ENCODE measurements around the gene ACSM6. TPM values are rescaled to one million over a fixed set of nuclear protein-coding genes. Genes with fewer than 3 reads are reported as not detected.

Gene ACSM6
- total RNA-seq, 4 donors from 2014 or later, result not detected

DNA sequence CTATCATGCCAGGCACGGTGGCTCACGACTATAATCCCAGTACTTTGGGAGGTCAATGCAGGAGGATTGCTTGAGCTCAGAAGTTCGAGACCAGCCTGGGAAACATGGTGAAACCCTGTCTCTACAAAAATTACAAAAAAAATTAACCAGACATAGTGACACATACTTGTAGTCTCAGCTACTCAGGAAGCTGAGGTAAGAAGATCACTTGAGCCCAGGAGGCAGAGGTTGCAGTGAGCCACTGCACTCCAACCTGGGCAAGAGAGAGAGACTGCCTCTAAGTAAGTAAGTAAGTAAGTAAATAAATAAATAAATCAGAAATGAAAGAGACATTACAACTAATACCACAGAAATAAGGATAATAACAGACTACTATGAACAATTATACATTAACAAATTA is 60.6 kb downstream of the ACSM6 start:
- Histone ChIP-seq H3K4me3 (no peak overlapping the region), H3K27me3 (no peaks in the 10 kb centered on the region), H3K9me3 (peaks cover 0 to 5% (median 0%) of the 10 kb centered on the region in 3 donors), H3K27ac (no peak overlapping the region), H3K36me3 (peaks cover 0 to 73% (median 0%) of the 10 kb centered on the region in 3 donors), H3K4me1 (peaks cover 0 to 21% (median 0%) of the 10 kb centered on the region in 3 donors)
- intact Hi-C loops (cut with DNase I), result no loop called here
- no peak for DNase-seq
- 65 to 84% methylated on average over 3 of the region's 3 CpGs for WGBS, 2 donors
- TF ChIP-seq, protein P1, sequence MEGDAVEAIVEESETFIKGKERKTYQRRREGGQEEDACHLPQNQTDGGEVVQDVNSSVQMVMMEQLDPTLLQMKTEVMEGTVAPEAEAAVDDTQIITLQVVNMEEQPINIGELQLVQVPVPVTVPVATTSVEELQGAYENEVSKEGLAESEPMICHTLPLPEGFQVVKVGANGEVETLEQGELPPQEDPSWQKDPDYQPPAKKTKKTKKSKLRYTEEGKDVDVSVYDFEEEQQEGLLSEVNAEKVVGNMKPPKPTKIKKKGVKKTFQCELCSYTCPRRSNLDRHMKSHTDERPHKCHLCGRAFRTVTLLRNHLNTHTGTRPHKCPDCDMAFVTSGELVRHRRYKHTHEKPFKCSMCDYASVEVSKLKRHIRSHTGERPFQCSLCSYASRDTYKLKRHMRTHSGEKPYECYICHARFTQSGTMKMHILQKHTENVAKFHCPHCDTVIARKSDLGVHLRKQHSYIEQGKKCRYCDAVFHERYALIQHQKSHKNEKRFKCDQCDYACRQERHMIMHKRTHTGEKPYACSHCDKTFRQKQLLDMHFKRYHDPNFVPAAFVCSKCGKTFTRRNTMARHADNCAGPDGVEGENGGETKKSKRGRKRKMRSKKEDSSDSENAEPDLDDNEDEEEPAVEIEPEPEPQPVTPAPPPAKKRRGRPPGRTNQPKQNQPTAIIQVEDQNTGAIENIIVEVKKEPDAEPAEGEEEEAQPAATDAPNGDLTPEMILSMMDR (IDR thresholded peaks at IDR 0.05), result no peak
- no peak for TF ChIP-seq POLR2A (IDR thresholded peaks at IDR 0.05)

DNA sequence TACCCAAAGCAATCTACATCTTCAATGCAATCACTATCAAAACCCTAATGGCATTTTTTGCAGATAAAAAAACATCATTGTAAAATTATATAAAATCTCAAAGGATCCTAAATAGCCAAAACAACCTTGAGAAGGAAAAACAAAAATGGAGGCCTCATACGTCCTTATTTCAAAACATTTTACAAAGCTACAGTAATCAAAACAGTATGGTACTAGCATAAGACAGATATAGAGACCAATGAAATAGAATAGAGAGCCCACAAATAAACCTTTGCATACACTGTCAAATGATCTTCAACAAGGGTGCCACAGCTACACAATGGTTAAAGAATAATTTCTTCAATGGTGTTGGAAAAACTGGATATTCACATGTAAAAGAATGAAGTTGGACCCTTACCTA is 62.2 kb downstream of the ACSM6 start:
- H3K9me3 ChIP-seq, result peaks cover 0 to 5% (median 0%) of the 10 kb centered on the region in 3 donors
- peaks cover 0 to 78% (median 0%) of the 10 kb centered on the region in 3 donors for H3K36me3 ChIP-seq
- TF ChIP-seq, protein P1 (IDR thresholded peaks at IDR 0.05), result no peak
- TF ChIP-seq POLR2A (IDR thresholded peaks at IDR 0.05), result no peak
- intact Hi-C loops (cut with DNase I), result no loop called here
- no peak overlapping the region for H3K4me3 ChIP-seq
- H3K27ac ChIP-seq, result no peak overlapping the region
- DNase-seq, result no peak
- no peaks in the 10 kb centered on the region for H3K27me3 ChIP-seq
- H3K4me1 ChIP-seq, result peaks cover 8 to 26% (median 10%) of the 10 kb centered on the region in 3 donors
- 91 to 100% methylated on average over 1 of the region's 1 CpG for WGBS, 2 donors

DNA sequence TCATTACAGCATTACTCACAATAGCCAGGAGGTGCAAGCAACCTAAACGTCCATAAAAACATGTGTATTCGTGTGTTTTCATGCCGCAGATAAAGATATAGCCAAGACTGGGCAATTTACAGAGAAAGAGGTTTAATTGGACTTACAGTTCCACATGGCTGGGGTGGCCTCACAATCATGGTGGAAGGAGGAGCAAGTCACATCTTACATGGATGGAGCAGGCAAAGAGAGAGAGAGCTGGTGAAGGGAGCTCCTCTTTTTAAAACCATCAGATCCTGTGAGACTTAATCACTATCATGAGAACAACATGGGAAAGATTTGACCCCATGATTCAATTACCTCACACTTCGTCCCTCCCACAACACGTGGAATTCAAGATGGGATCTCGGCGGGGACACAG is 63.8 kb downstream of the ACSM6 start:
- intact Hi-C loops (cut with DNase I), result no loop called here
- 84 to 86% methylated on average over 7 of the region's 7 CpGs for WGBS, 2 donors

DNA sequence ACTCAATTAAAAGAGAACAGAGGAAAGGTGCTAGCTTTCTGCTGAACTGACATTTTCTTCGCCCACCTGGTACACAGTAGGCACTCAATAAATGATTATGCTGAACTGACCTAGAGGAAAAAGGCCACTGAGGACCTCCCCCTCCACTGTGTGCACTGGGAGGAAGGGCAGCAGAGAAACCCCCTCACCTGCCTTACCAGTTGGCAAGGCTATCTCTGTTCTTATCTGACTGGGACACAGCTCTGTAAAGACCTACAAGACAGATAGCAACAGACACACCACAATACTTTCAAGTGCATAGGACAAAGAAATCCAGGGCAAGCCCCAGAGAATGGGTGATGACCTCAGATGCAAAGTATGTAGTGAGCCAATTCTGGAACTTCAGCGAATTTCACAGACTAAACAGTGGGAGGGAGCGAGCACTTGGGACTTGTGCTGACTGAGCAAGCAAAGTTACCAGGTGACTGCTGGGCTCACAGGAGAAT is 66.4 kb downstream of the ACSM6 start:
- 47 to 50% methylated on average over 2 to 3 of the region's 3 CpGs for WGBS, 2 donors
- no peaks in the 10 kb centered on the region for H3K27me3 ChIP-seq
- TF ChIP-seq, protein P1 (IDR thresholded peaks at IDR 0.05), result no peak
- no peak for TF ChIP-seq POLR2A (IDR thresholded peaks at IDR 0.05)
- no peak overlapping the region for H3K4me3 ChIP-seq
- intact Hi-C loops (cut with DNase I), result no loop called here
- peak overlapping the region; percentile 15 to 74 (median 58) for H3K27ac ChIP-seq
- DNase-seq, result no peak
- peaks cover 3 to 90% (median 3%) of the 10 kb centered on the region in 3 donors for H3K36me3 ChIP-seq
- H3K9me3 ChIP-seq, result peaks cover 0 to 5% (median 0%) of the 10 kb centered on the region in 3 donors
- peaks cover 10 to 44% (median 27%) of the 10 kb centered on the region in 3 donors for H3K4me1 ChIP-seq

More for the DNA sequence above, 63.8 kb downstream of the ACSM6 start:
- Histone ChIP-seq H3K4me3 (no peak overlapping the region), H3K27ac (no peak overlapping the region), H3K4me1 (peaks cover 10 to 35% (median 11%) of the 10 kb centered on the region in 3 donors), H3K27me3 (no peaks in the 10 kb centered on the region), H3K9me3 (peaks cover 0 to 5% (median 0%) of the 10 kb centered on the region in 3 donors), H3K36me3 (peaks cover 0 to 84% (median 3%) of the 10 kb centered on the region in 3 donors)
- no peak for TF ChIP-seq POLR2A (IDR thresholded peaks at IDR 0.05)
- TF ChIP-seq, protein P1 (IDR thresholded peaks at IDR 0.05), result no peak
- no peak for DNase-seq

DNA sequence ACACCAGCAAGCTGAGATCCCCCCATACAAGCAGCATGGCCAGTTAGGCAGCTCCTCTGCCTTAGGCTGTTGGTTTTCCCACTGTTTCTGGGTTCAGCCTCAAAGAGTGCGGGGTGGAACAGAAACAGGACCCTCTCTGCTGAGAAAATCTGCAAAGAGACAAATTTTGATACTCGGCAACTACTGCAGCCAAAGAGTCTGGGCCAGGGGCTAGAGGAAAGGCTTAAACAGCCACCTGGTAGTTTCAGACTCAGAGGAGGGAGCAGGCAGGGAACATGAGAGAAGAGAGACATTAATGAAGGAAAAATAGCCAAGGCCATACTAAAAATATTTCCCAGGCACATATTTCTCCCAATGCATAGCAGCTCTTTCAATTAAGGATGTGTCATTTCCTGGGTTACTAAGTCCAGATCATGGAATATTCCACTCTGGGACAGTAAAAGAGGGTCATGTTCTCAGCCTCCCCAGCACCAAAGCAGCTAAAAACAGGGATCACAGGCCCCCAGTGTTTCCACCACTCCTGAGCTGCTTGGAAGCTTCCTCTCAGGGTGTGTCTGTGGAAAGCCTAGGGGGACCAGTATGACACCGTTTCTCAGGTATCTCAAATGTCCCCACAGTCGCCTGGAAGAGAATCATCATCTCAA is 67.0 kb downstream of the ACSM6 start:
- TF ChIP-seq, protein P1 (IDR thresholded peaks at IDR 0.05), result no peak
- TF ChIP-seq POLR2A (IDR thresholded peaks at IDR 0.05), result no peak
- 56 to 67% methylated on average over 3 to 4 of the region's 4 CpGs for WGBS, 2 donors
- Histone ChIP-seq H3K36me3 (peaks cover 3 to 89% (median 3%) of the 10 kb centered on the region in 3 donors), H3K27me3 (no peaks in the 10 kb centered on the region), H3K4me3 (no peak overlapping the region), H3K27ac (peak overlapping the region; percentile 15 to 74 (median 58)), H3K4me1 (peaks cover 10 to 49% (median 33%) of the 10 kb centered on the region in 3 donors), H3K9me3 (peaks cover 0 to 5% (median 0%) of the 10 kb centered on the region in 3 donors)
- DNase-seq, result no peak
- intact Hi-C loops (cut with DNase I), result no loop called here
